Measurements from ENCODE around the gene CCDC174. TPM values are rescaled to one million over a fixed set of nuclear protein-coding genes. Genes with fewer than 3 reads are reported as not detected.

The CCDC174 gene
- total RNA-seq, 1 donor from 2014 or later = 32.4 TPM

GRCh38 chr3:14703791-14704190 lies 52.2 kb downstream of the CCDC174 start:
- H3K4me3 Mint-ChIP-seq = no peak overlapping the region
- ATAC-seq (ENCODE audit: low read depth) (no peak), DNase-seq (no peak)
- POLR2A ChIA-PET = no interaction called here
- TF ChIP-seq, protein P1, sequence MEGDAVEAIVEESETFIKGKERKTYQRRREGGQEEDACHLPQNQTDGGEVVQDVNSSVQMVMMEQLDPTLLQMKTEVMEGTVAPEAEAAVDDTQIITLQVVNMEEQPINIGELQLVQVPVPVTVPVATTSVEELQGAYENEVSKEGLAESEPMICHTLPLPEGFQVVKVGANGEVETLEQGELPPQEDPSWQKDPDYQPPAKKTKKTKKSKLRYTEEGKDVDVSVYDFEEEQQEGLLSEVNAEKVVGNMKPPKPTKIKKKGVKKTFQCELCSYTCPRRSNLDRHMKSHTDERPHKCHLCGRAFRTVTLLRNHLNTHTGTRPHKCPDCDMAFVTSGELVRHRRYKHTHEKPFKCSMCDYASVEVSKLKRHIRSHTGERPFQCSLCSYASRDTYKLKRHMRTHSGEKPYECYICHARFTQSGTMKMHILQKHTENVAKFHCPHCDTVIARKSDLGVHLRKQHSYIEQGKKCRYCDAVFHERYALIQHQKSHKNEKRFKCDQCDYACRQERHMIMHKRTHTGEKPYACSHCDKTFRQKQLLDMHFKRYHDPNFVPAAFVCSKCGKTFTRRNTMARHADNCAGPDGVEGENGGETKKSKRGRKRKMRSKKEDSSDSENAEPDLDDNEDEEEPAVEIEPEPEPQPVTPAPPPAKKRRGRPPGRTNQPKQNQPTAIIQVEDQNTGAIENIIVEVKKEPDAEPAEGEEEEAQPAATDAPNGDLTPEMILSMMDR (IDR thresholded peaks at IDR 0.05) = no peak
- H3K4me1 Mint-ChIP-seq = no peaks in the 10 kb centered on the region
- H3K27me3 Mint-ChIP-seq = no peaks in the 10 kb centered on the region
- CTCF ChIA-PET = no interaction called here
- intact Hi-C loops (cut with micrococcal nuclease) = no loop called here
- H3K36me3 Mint-ChIP-seq (ENCODE audit: low read depth) = no peaks in the 10 kb centered on the region
- H3K9me3 Mint-ChIP-seq = no peaks in the 10 kb centered on the region
- H3K27ac Mint-ChIP-seq = no peak overlapping the region

DNA sequence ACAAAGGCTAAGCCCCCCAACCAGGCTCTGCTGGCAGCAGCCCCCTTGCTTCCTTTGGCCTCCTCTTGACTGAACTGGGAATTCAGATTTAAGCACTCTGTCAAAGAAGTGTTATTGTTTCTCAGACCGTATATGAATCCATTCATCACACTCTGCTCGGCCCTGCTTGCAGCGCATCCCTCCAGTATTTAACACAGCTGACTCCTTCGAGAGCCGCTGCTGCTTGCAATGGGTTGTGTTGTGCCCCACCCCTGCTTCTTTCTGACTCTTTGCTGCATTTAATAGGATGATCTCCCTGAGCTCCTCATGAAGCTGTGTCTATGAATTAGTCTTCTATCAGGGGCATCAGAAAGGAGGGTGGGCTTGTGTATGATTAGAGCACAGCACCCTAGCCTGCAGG lies 54.5 kb downstream of the CCDC174 start:
- Mint-ChIP-seq H3K27ac (no peak overlapping the region), H3K4me3 (no peak overlapping the region), H3K27me3 (no peaks in the 10 kb centered on the region), H3K9me3 (no peaks in the 10 kb centered on the region), H3K4me1 (no peaks in the 10 kb centered on the region), H3K36me3 (ENCODE audit: low read depth) (no peaks in the 10 kb centered on the region)
- intact Hi-C loops (cut with micrococcal nuclease) = no loop called here
- ChIA-PET CTCF (no interaction called here), POLR2A (no interaction called here)
- no peak for DNase-seq
- no peak for ATAC-seq (ENCODE audit: low read depth)
- TF ChIP-seq, protein P1 (IDR thresholded peaks at IDR 0.05) = no peak

DNA sequence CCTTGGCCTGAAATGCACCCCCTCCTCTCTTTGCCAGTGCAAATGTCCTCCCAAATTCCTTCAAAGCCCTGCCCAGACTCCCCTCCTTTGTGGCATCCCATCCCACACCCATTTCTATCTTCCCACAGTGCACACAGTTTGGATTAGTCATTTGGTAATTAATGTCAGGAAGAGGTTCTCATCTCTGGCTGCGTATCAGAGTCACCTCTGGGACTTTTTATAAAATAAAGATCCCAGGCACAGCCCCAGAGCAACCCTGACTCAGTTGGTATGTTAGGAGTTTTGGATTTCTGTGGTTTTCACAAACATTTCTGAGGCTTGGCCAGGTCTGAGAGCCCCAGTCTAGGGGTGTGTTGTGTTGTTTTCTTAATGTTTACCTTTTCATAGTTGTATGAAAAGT lies 65.0 kb downstream of the CCDC174 start:
- intact Hi-C loops (cut with micrococcal nuclease) = no loop called here
- DNase-seq (no peak), ATAC-seq (ENCODE audit: low read depth) (no peak)
- peaks cover 3% of the 10 kb centered on the region for H3K36me3 Mint-ChIP-seq (ENCODE audit: low read depth)
- TF ChIP-seq, protein P1 (IDR thresholded peaks at IDR 0.05) = no peak
- peaks cover 17% of the 10 kb centered on the region for H3K9me3 Mint-ChIP-seq
- CTCF ChIA-PET = no interaction called here
- no peaks in the 10 kb centered on the region for H3K27me3 Mint-ChIP-seq
- POLR2A ChIA-PET = no interaction called here
- no peak overlapping the region for H3K4me3 Mint-ChIP-seq
- no peak overlapping the region for H3K27ac Mint-ChIP-seq
- peaks cover 2% of the 10 kb centered on the region for H3K4me1 Mint-ChIP-seq

DNA sequence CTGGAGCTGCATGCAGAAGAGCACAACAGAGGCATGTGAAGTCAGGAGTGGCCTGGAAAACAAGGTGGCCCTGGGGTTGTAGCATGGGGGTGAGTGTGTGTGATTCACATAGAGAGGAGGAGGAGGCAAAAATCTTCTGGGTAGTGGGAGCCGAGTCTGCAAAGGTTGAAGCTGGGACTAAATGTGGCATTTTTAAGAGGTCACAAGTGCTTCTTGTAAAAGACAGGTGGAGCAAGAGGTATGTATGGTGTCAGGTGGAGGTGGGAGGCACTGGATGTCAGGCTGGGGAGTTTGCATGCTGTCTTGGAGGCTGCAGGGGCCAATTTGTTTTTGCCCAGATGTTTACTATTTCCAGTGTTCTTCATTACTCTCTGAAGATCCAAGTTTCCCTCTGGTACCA lies 65.7 kb downstream of the CCDC174 start:
- intact Hi-C loops (cut with micrococcal nuclease) = no loop called here
- TF ChIP-seq, protein P1 (IDR thresholded peaks at IDR 0.05) = no peak
- Mint-ChIP-seq H3K36me3 (ENCODE audit: low read depth) (peaks cover 3% of the 10 kb centered on the region), H3K9me3 (peaks cover 10% of the 10 kb centered on the region), H3K4me1 (peaks cover 2% of the 10 kb centered on the region), H3K4me3 (no peak overlapping the region), H3K27me3 (no peaks in the 10 kb centered on the region), H3K27ac (no peak overlapping the region)
- DNase-seq (no peak), ATAC-seq (ENCODE audit: low read depth) (no peak)
- ChIA-PET POLR2A (no interaction called here), CTCF (no interaction called here)

DNA sequence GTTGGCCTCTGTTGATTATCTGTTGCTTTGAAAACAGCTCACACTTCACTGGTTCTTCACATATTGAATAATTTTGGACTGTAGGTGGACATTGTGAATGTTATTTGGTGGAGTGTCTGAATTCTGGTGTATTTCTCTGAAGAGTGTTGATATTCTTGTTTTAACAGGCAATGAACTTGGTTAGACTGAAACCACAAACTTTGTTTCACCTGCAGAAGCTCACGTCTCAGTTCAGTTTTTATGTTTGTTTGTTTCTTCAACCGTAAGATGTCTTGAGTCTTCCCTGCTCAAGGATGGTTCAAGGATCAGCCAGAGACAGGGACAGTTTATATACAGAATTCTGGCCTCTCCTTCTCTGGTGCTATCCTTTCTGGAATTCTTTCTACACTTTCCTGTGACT lies 67.0 kb downstream of the CCDC174 start:
- no peak overlapping the region for H3K4me3 Mint-ChIP-seq
- H3K4me1 Mint-ChIP-seq = peaks cover 2% of the 10 kb centered on the region
- peaks cover 2% of the 10 kb centered on the region for H3K9me3 Mint-ChIP-seq
- no peaks in the 10 kb centered on the region for H3K27me3 Mint-ChIP-seq
- ATAC-seq (ENCODE audit: low read depth) = no peak
- no peak overlapping the region for H3K27ac Mint-ChIP-seq
- no peak for DNase-seq
- CTCF ChIA-PET = no interaction called here
- intact Hi-C loops (cut with micrococcal nuclease) = no loop called here
- POLR2A ChIA-PET = no interaction called here
- no peaks in the 10 kb centered on the region for H3K36me3 Mint-ChIP-seq (ENCODE audit: low read depth)
- TF ChIP-seq, protein P1 (IDR thresholded peaks at IDR 0.05) = no peak

Data from activated B cell treated with CpG ODN at 0.5 μM for 24 hours (primary cell).